ENCODE data around the gene PRSS27.

Gene PRSS27

GRCh38 chr16:2720719-2721633 is 952 bp upstream of the PRSS27 start:
- H3K4me1 Mint-ChIP-seq = no peaks in the 10 kb centered on the region
- H3K9me3 Mint-ChIP-seq = no peaks in the 10 kb centered on the region
- no peaks in the 10 kb centered on the region for H3K36me3 Mint-ChIP-seq
- H3K4me3 Mint-ChIP-seq = peak overlapping the region; percentile 76
- H3K27me3 Mint-ChIP-seq = peaks cover 10% of the 10 kb centered on the region
- peak overlapping the region; percentile 74 for H3K27ac Mint-ChIP-seq

- H3K4me1 Mint-ChIP-seq = peaks cover 4% of the 10 kb centered on the region
- no peak overlapping the region for H3K4me3 Mint-ChIP-seq
- no peaks in the 10 kb centered on the region for H3K9me3 Mint-ChIP-seq
- no peaks in the 10 kb centered on the region for H3K36me3 Mint-ChIP-seq
- H3K27me3 Mint-ChIP-seq = peaks cover 5% of the 10 kb centered on the region
- H3K27ac Mint-ChIP-seq = no peak overlapping the region
Measured at GRCh38 chr16:2719328-2720063, 528 bp downstream of the PRSS27 start.

GRCh38 chr16:2717383-2718263 is 2.4 kb downstream of the PRSS27 start:
- Mint-ChIP-seq H3K9me3 (no peaks in the 10 kb centered on the region), H3K27me3 (no peaks in the 10 kb centered on the region), H3K27ac (no peak overlapping the region), H3K36me3 (no peaks in the 10 kb centered on the region), H3K4me1 (peaks cover 4% of the 10 kb centered on the region), H3K4me3 (no peak overlapping the region)

GRCh38 chr16:2716948-2717347 is 3.1 kb downstream of the PRSS27 start:
- Mint-ChIP-seq H3K36me3 (no peaks in the 10 kb centered on the region), H3K4me1 (peaks cover 4% of the 10 kb centered on the region), H3K27ac (no peak overlapping the region), H3K27me3 (no peaks in the 10 kb centered on the region), H3K9me3 (no peaks in the 10 kb centered on the region), H3K4me3 (no peak overlapping the region)

GRCh38 chr16:2715966-2716885 is 3.8 kb downstream of the PRSS27 start:
- Mint-ChIP-seq H3K4me1 (peaks cover 4% of the 10 kb centered on the region), H3K4me3 (no peak overlapping the region), H3K27ac (no peak overlapping the region), H3K36me3 (no peaks in the 10 kb centered on the region), H3K27me3 (no peaks in the 10 kb centered on the region), H3K9me3 (no peaks in the 10 kb centered on the region)

GRCh38 chr16:2715519-2715918 is 4.5 kb downstream of the PRSS27 start:
- H3K4me1 Mint-ChIP-seq = peaks cover 4% of the 10 kb centered on the region
- no peaks in the 10 kb centered on the region for H3K27me3 Mint-ChIP-seq
- no peaks in the 10 kb centered on the region for H3K36me3 Mint-ChIP-seq
- no peak overlapping the region for H3K27ac Mint-ChIP-seq
- H3K9me3 Mint-ChIP-seq = no peaks in the 10 kb centered on the region
- H3K4me3 Mint-ChIP-seq = no peak overlapping the region

GRCh38 chr16:2715064-2715463 is 5.0 kb downstream of the PRSS27 start:
- Mint-ChIP-seq H3K27me3 (no peaks in the 10 kb centered on the region), H3K36me3 (no peaks in the 10 kb centered on the region), H3K9me3 (no peaks in the 10 kb centered on the region), H3K4me3 (no peak overlapping the region), H3K27ac (peak overlapping the region; percentile 41), H3K4me1 (peaks cover 4% of the 10 kb centered on the region)

- no peaks in the 10 kb centered on the region for H3K27me3 Mint-ChIP-seq
- no peak overlapping the region for H3K27ac Mint-ChIP-seq
- H3K4me3 Mint-ChIP-seq = no peak overlapping the region
- peaks cover 4% of the 10 kb centered on the region for H3K4me1 Mint-ChIP-seq
- no peaks in the 10 kb centered on the region for H3K36me3 Mint-ChIP-seq
- H3K9me3 Mint-ChIP-seq = no peaks in the 10 kb centered on the region
Measured at GRCh38 chr16:2713985-2714774, 5.8 kb downstream of the PRSS27 start.

- peaks cover under 1% of the 10 kb centered on the region for H3K36me3 Mint-ChIP-seq
- peaks cover 4% of the 10 kb centered on the region for H3K4me1 Mint-ChIP-seq
- H3K27ac Mint-ChIP-seq = no peak overlapping the region
- no peaks in the 10 kb centered on the region for H3K27me3 Mint-ChIP-seq
- H3K9me3 Mint-ChIP-seq = no peaks in the 10 kb centered on the region
- H3K4me3 Mint-ChIP-seq = no peak overlapping the region
Measured at GRCh38 chr16:2713523-2713922, 6.5 kb downstream of the PRSS27 start.

- Mint-ChIP-seq H3K27ac (no peak overlapping the region), H3K4me1 (peaks cover 4% of the 10 kb centered on the region), H3K27me3 (no peaks in the 10 kb centered on the region), H3K36me3 (peaks cover 3% of the 10 kb centered on the region), H3K9me3 (no peaks in the 10 kb centered on the region), H3K4me3 (no peak overlapping the region)
Measured at GRCh38 chr16:2712546-2712945, 7.5 kb downstream of the PRSS27 start.

- H3K27me3 Mint-ChIP-seq = no peaks in the 10 kb centered on the region
- no peak overlapping the region for H3K4me3 Mint-ChIP-seq
- no peaks in the 10 kb centered on the region for H3K9me3 Mint-ChIP-seq
- H3K36me3 Mint-ChIP-seq = peaks cover 3% of the 10 kb centered on the region
- H3K4me1 Mint-ChIP-seq = peaks cover 4% of the 10 kb centered on the region
- no peak overlapping the region for H3K27ac Mint-ChIP-seq
Measured at GRCh38 chr16:2712063-2712441, 8.0 kb downstream of the PRSS27 start.

- peaks cover 3% of the 10 kb centered on the region for H3K36me3 Mint-ChIP-seq
- no peaks in the 10 kb centered on the region for H3K9me3 Mint-ChIP-seq
- peaks cover 4% of the 10 kb centered on the region for H3K4me1 Mint-ChIP-seq
- no peak overlapping the region for H3K4me3 Mint-ChIP-seq
- H3K27ac Mint-ChIP-seq = no peak overlapping the region
- no peaks in the 10 kb centered on the region for H3K27me3 Mint-ChIP-seq
Measured at GRCh38 chr16:2711370-2712062, 8.5 kb downstream of the PRSS27 start.

- Mint-ChIP-seq H3K27ac (no peak overlapping the region), H3K27me3 (no peaks in the 10 kb centered on the region), H3K36me3 (peaks cover 3% of the 10 kb centered on the region)
Measured at GRCh38 chr16:2710711-2711231, 9.3 kb downstream of the PRSS27 start.

More at GRCh38 chr16:2710711-2711231, 9.3 kb downstream of the PRSS27 start:
- H3K4me3 Mint-ChIP-seq = no peak overlapping the region
- H3K4me1 Mint-ChIP-seq = peaks cover 4% of the 10 kb centered on the region
- no peaks in the 10 kb centered on the region for H3K9me3 Mint-ChIP-seq

Data from activated naive CD4-positive, alpha-beta T cell treated with anti-CD3 and anti-CD28 coated beads, Interleukin-2, amount 50 U/mL, for 24 hours (primary cell).